GM23338 (cell line): Measurements from ENCODE around the gene MIEN1. TPM values are rescaled to one million over a fixed set of nuclear protein-coding genes. Genes with fewer than 3 reads are reported as not detected.

Experiments used
- ATAC-seq: fragments of 200-7000 bp; cut with Tn5 transposase; 3 replicates; pipeline ENCODE4 v1.9.1; 2020
- DNase-seq: peaks from one replicate; pipeline ENCODE4 v3.0.0-alpha.2; 2015; ENCODE audit warnings: low spot score
- H2AFZ ChIP-seq: fragments of 200-600 bp; sonication (generic); 2 replicates; pipeline ENCODE4 v1.8.0; 2016; ENCODE audit warnings: antibody characterized with exemption, mild to moderate bottlenecking, moderate library complexity
- H3F3A ChIP-seq: fragments of 200-600 bp; sonication (generic); replicated peaks from 2 replicates; pipeline ENCODE4 v1.8.0; 2017; ENCODE audit warnings: antibody characterized with exemption, mixed run types, low read depth
- H3K27ac ChIP-seq: fragments of 200-600 bp; sonication (generic); 2 replicates; pipeline ENCODE4 v1.6.1; 2016; ENCODE audit warnings: low read depth
- H3K27me3 ChIP-seq: fragments of 200-600 bp; sonication (generic); 2 replicates; pipeline ENCODE4 v1.8.0; 2016; ENCODE audit warnings: mild to moderate bottlenecking, mixed run types, moderate library complexity; ENCODE audit not compliant: insufficient read depth
- H3K36me3 ChIP-seq: fragments of 200-600 bp; sonication (generic); 2 replicates; pipeline ENCODE4 v1.8.0; 2016; ENCODE audit warnings: mild to moderate bottlenecking; ENCODE audit not compliant: insufficient read depth
- H3K4me1 ChIP-seq: fragments of 200-600 bp; sonication (generic); 2 replicates; pipeline ENCODE4 v1.8.0; 2016; ENCODE audit warnings: mild to moderate bottlenecking, moderate library complexity; ENCODE audit not compliant: insufficient read depth
- H3K4me2 ChIP-seq: fragments of 200-600 bp; sonication (generic); 2 replicates; pipeline ENCODE4 v1.7.1; 2017; ENCODE audit warnings: mixed run types
- H3K4me3 ChIP-seq: fragments of 200-600 bp; sonication (generic); 2 replicates; pipeline ENCODE4 v1.6.1; 2016; ENCODE audit warnings: mixed run types
- H3K79me2 ChIP-seq: fragments of 200-600 bp; sonication (generic); replicated peaks from 2 replicates; pipeline ENCODE4 v1.8.0; 2017; ENCODE audit warnings: mild to moderate bottlenecking; ENCODE audit not compliant: insufficient read depth
- H3K9me2 ChIP-seq: fragments of 200-600 bp; sonication (generic); 2 replicates; pipeline ENCODE4 v1.8.0; 2017; ENCODE audit not compliant: insufficient read depth
- H4K20me1 ChIP-seq: fragments of 200-600 bp; sonication (generic); replicated peaks from 2 replicates; pipeline ENCODE4 v1.8.0; 2017; ENCODE audit warnings: mild to moderate bottlenecking; ENCODE audit not compliant: insufficient read depth
- H3K27ac Mint-ChIP-seq: 2 replicates; pipeline ENCODE4 v1.8.0; 2020; ENCODE audit warnings: inconsistent platforms, mild to moderate bottlenecking, moderate library complexity, mixed read lengths
- H3K27me3 Mint-ChIP-seq: 3 replicates; pipeline ENCODE4 v1.8.0; 2022; ENCODE audit warnings: low read depth, mild to moderate bottlenecking, moderate library complexity, mixed read lengths, inconsistent platforms; ENCODE audit not compliant: insufficient read depth, poor library complexity
- H3K36me3 Mint-ChIP-seq: 3 replicates; pipeline ENCODE4 v1.8.0; 2021; ENCODE audit warnings: low read depth, mild to moderate bottlenecking, inconsistent platforms, moderate library complexity, mixed read lengths
- H3K4me1 Mint-ChIP-seq: 3 replicates; pipeline ENCODE4 v1.8.0; 2020; ENCODE audit warnings: mild to moderate bottlenecking, inconsistent platforms, mixed read lengths
- H3K4me3 Mint-ChIP-seq: 3 replicates; pipeline ENCODE4 v1.8.0; 2021; ENCODE audit warnings: moderate library complexity, mild to moderate bottlenecking, inconsistent platforms, mixed read lengths
- H3K9me3 Mint-ChIP-seq: 3 replicates; pipeline ENCODE4 v1.8.0; 2020; ENCODE audit warnings: moderate library complexity, mild to moderate bottlenecking, inconsistent platforms, mixed read lengths
- CREB1 ChIP-seq: fragments of 250-450 bp; sonication (Bioruptor Pico); IDR thresholded peaks from 2 replicates; pipeline ENCODE4 v1.5.0; 2020; ENCODE audit warnings: low read depth, mild to moderate bottlenecking, moderate library complexity
- ETS1 ChIP-seq: IDR thresholded peaks from 2 replicates; pipeline ENCODE4 v1.6.1; 2016; ENCODE audit warnings: antibody characterized with exemption
- EZH2 ChIP-seq: fragments of 200-600 bp; sonication (generic); IDR thresholded peaks from one replicate; pipeline ENCODE4 v1.8.0; 2017; ENCODE audit warnings: antibody characterized with exemption, mild to moderate bottlenecking, low read depth; ENCODE audit not compliant: unreplicated experiment
- EZH2phosphoT487 ChIP-seq: fragments of 200-600 bp; sonication (generic); IDR thresholded peaks from one replicate; pipeline ENCODE4 v1.8.1; 2018; ENCODE audit warnings: antibody characterized with exemption; ENCODE audit not compliant: unreplicated experiment
- JUNB ChIP-seq: IDR thresholded peaks from one replicate; pipeline ENCODE4 v1.6.1; 2016; ENCODE audit warnings: antibody characterized with exemption; ENCODE audit not compliant: unreplicated experiment
- NANOG ChIP-seq: IDR thresholded peaks from 2 replicates; pipeline ENCODE4 v1.6.1; 2016; ENCODE audit warnings: antibody characterized with exemption, borderline replicate concordance
- POLR2AphosphoS5 ChIP-seq: IDR thresholded peaks from 2 replicates; pipeline ENCODE4 v1.6.1; 2016; ENCODE audit warnings: antibody characterized with exemption, low read depth
- STAT1 ChIP-seq: IDR thresholded peaks from one replicate; pipeline ENCODE4 v1.6.1; 2016; ENCODE audit warnings: antibody characterized with exemption; ENCODE audit not compliant: unreplicated experiment
- ZNF114 ChIP-seq: fragments of 250-450 bp; sonication (Bioruptor Pico); IDR thresholded peaks from 2 replicates; pipeline ENCODE4 v1.5.0; 2020; ENCODE audit warnings: mild to moderate bottlenecking, moderate library complexity
- ZNF331 ChIP-seq: fragments of 250-450 bp; sonication (Bioruptor Pico); IDR thresholded peaks from 2 replicates; pipeline ENCODE4 v1.5.0; 2020; ENCODE audit warnings: low read depth, mild to moderate bottlenecking, moderate library complexity
- polyA plus RNA-seq: library from polyadenylated mRNA; unstranded; fragments of >200 nt; fragmentation: Nextera tagmentation; extraction: Ambion mirVana; gene quantifications from 2 replicates; pipeline ENCODE4 v1.2.1, GENCODE V29; 2016
- total RNA-seq: library from RNA; depleted of rRNA; stranded (reverse); fragments of >200 nt; shearing (Covaris generic); gene quantifications from 2 replicates; pipeline ENCODE4 v1.2.3, GENCODE V29; 2014
- TF ChIP-seq, protein P1 (sequence below): IDR thresholded peaks from one replicate; pipeline ENCODE4 v1.6.1; 2018; ENCODE audit warnings: antibody characterized with exemption; ENCODE audit not compliant: unreplicated experiment
- TF ChIP-seq, protein P2 (sequence below), 2 experiments: fragments of 200-600 bp in 1 of 2; sonication (generic) in 1 of 2; conservative IDR thresholded peaks; 2 replicates each; pipeline versions ENCODE4 v1.5.1 to v1.6.1; 2016 to 2017; ENCODE audit warnings: antibody characterized with exemption in 2 of 2, low read depth in 2 of 2, mild to moderate bottlenecking in 2 of 2, moderate library complexity in 1 of 2
- TF ChIP-seq, protein P3 (sequence below): fragments of 250-450 bp; sonication (Bioruptor Pico); IDR thresholded peaks from 2 replicates; pipeline ENCODE4 v1.5.0; 2020; ENCODE audit warnings: mild to moderate bottlenecking, moderate library complexity

Gene MIEN1
- total and polyA plus RNA-seq, 2 experiments from 2014 or later: 37.1 to 91.8 TPM

DNA sequence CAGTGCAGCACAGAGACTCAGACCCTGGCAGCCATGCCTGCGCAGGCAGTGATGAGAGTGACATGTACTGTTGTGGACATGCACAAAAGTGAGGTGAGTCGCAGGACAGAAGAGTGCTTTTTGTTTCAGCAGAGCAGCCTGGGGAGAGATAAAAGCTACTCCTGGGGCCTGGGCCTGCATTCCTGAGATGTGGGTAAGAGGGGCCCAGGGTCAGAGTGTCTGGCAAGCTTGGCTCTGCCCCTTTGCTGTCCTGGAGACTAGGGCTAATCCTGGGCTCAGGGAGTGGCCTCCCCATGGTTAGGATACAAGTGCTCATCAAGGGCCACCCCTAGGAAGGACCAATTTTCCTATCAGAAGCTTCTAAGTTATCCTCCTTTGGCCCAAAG lies 35.2 kb downstream of the MIEN1 start:
- H3K27me3 ChIP-seq: no peaks in the 10 kb centered on the region
- H3K9me2 ChIP-seq: no peaks in the 10 kb centered on the region
- H3K4me3 ChIP-seq: no peak overlapping the region
- TF ChIP-seq JUNB (no peak), STAT1 (no peak), ZNF331 (CRISPR knock-in tag) (no peak), ZNF114 (CRISPR knock-in tag) (no peak), ETS1 (no peak), NANOG (no peak), EZH2phosphoT487 (no peak), POLR2AphosphoS5 (no peak), EZH2 (no peak), CREB1 (CRISPR knock-in tag) (no peak)
- TF ChIP-seq, protein P1, sequence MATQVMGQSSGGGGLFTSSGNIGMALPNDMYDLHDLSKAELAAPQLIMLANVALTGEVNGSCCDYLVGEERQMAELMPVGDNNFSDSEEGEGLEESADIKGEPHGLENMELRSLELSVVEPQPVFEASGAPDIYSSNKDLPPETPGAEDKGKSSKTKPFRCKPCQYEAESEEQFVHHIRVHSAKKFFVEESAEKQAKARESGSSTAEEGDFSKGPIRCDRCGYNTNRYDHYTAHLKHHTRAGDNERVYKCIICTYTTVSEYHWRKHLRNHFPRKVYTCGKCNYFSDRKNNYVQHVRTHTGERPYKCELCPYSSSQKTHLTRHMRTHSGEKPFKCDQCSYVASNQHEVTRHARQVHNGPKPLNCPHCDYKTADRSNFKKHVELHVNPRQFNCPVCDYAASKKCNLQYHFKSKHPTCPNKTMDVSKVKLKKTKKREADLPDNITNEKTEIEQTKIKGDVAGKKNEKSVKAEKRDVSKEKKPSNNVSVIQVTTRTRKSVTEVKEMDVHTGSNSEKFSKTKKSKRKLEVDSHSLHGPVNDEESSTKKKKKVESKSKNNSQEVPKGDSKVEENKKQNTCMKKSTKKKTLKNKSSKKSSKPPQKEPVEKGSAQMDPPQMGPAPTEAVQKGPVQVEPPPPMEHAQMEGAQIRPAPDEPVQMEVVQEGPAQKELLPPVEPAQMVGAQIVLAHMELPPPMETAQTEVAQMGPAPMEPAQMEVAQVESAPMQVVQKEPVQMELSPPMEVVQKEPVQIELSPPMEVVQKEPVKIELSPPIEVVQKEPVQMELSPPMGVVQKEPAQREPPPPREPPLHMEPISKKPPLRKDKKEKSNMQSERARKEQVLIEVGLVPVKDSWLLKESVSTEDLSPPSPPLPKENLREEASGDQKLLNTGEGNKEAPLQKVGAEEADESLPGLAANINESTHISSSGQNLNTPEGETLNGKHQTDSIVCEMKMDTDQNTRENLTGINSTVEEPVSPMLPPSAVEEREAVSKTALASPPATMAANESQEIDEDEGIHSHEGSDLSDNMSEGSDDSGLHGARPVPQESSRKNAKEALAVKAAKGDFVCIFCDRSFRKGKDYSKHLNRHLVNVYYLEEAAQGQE: no peak
- TF ChIP-seq, protein P2, sequence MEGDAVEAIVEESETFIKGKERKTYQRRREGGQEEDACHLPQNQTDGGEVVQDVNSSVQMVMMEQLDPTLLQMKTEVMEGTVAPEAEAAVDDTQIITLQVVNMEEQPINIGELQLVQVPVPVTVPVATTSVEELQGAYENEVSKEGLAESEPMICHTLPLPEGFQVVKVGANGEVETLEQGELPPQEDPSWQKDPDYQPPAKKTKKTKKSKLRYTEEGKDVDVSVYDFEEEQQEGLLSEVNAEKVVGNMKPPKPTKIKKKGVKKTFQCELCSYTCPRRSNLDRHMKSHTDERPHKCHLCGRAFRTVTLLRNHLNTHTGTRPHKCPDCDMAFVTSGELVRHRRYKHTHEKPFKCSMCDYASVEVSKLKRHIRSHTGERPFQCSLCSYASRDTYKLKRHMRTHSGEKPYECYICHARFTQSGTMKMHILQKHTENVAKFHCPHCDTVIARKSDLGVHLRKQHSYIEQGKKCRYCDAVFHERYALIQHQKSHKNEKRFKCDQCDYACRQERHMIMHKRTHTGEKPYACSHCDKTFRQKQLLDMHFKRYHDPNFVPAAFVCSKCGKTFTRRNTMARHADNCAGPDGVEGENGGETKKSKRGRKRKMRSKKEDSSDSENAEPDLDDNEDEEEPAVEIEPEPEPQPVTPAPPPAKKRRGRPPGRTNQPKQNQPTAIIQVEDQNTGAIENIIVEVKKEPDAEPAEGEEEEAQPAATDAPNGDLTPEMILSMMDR (conservative IDR thresholded peaks at IDR 0.05; ENCODE audit: low read depth in 2 of 2): no peak
- TF ChIP-seq, protein P3, sequence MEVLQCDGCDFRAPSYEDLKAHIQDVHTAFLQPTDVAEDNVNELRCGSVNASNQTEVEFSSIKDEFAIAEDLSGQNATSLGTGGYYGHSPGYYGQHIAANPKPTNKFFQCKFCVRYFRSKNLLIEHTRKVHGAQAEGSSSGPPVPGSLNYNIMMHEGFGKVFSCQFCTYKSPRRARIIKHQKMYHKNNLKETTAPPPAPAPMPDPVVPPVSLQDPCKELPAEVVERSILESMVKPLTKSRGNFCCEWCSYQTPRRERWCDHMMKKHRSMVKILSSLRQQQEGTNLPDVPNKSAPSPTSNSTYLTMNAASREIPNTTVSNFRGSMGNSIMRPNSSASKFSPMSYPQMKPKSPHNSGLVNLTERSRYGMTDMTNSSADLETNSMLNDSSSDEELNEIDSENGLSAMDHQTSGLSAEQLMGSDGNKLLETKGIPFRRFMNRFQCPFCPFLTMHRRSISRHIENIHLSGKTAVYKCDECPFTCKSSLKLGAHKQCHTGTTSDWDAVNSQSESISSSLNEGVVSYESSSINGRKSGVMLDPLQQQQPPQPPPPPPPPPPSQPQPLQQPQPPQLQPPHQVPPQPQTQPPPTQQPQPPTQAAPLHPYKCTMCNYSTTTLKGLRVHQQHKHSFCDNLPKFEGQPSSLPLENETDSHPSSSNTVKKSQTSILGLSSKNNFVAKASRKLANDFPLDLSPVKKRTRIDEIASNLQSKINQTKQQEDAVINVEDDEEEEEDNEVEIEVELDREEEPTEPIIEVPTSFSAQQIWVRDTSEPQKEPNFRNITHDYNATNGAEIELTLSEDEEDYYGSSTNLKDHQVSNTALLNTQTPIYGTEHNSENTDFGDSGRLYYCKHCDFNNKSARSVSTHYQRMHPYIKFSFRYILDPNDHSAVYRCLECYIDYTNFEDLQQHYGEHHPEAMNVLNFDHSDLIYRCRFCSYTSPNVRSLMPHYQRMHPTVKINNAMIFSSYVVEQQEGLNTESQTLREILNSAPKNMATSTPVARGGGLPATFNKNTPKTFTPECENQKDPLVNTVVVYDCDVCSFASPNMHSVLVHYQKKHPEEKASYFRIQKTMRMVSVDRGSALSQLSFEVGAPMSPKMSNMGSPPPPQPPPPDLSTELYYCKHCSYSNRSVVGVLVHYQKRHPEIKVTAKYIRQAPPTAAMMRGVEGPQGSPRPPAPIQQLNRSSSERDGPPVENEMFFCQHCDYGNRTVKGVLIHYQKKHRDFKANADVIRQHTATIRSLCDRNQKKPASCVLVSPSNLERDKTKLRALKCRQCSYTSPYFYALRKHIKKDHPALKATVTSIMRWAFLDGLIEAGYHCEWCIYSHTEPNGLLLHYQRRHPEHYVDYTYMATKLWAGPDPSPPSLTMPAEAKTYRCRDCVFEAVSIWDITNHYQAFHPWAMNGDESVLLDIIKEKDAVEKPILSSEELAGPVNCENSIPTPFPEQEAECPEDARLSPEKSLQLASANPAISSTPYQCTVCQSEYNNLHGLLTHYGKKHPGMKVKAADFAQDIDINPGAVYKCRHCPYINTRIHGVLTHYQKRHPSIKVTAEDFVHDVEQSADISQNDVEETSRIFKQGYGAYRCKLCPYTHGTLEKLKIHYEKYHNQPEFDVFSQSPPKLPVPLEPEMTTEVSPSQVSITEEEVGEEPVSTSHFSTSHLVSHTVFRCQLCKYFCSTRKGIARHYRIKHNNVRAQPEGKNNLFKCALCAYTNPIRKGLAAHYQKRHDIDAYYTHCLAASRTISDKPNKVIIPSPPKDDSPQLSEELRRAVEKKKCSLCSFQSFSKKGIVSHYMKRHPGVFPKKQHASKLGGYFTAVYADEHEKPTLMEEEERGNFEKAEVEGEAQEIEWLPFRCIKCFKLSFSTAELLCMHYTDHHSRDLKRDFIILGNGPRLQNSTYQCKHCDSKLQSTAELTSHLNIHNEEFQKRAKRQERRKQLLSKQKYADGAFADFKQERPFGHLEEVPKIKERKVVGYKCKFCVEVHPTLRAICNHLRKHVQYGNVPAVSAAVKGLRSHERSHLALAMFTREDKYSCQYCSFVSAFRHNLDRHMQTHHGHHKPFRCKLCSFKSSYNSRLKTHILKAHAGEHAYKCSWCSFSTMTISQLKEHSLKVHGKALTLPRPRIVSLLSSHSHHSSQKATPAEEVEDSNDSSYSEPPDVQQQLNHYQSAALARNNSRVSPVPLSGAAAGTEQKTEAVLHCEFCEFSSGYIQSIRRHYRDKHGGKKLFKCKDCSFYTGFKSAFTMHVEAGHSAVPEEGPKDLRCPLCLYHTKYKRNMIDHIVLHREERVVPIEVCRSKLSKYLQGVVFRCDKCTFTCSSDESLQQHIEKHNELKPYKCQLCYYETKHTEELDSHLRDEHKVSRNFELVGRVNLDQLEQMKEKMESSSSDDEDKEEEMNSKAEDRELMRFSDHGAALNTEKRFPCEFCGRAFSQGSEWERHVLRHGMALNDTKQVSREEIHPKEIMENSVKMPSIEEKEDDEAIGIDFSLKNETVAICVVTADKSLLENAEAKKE: no peak
- H3F3A ChIP-seq: peaks cover 20% of the 10 kb centered on the region
- H3K9me3 Mint-ChIP-seq: no peaks in the 10 kb centered on the region; the same call in 2 of the 3 replicates
- H3K27me3 Mint-ChIP-seq: peaks cover 23% of the 10 kb centered on the region
- H4K20me1 ChIP-seq: no peaks in the 10 kb centered on the region
- peak overlapping the region; percentile 71 for H3K4me2 ChIP-seq
- DNase-seq: no peak
- peak; percentile 6 for ATAC-seq
- H3K4me1 ChIP-seq: peaks cover 54% of the 10 kb centered on the region
- H3K79me2 ChIP-seq: peaks cover 26% of the 10 kb centered on the region
- peak overlapping the region; percentile 93 for H3K27ac ChIP-seq
- H3K4me1 Mint-ChIP-seq: peaks cover 60% of the 10 kb centered on the region
- no peak overlapping the region for H2AFZ ChIP-seq
- no peak overlapping the region; the same call in 2 of the 3 replicates for H3K4me3 Mint-ChIP-seq
- peaks cover 10% of the 10 kb centered on the region; the same call in 2 of the 3 replicates for H3K36me3 Mint-ChIP-seq
- H3K27ac Mint-ChIP-seq: peak overlapping the region; percentile 98
- no peaks in the 10 kb centered on the region for H3K36me3 ChIP-seq
